GM23338 (cell line): Measurements from ENCODE around the gene TRAPPC10. TPM values are rescaled to one million over a fixed set of nuclear protein-coding genes. Genes with fewer than 3 reads are reported as not detected.

ENCODE experiments used
- ATAC-seq: fragments of 200-7000 bp; cut with Tn5 transposase; 3 replicates; pipeline ENCODE4 v1.9.1; 2020
- DNase-seq: peaks from one replicate; pipeline ENCODE4 v3.0.0-alpha.2; 2015; ENCODE audit warnings: low spot score
- H2AFZ ChIP-seq: fragments of 200-600 bp; sonication (generic); 2 replicates; pipeline ENCODE4 v1.8.0; 2016; ENCODE audit warnings: antibody characterized with exemption, mild to moderate bottlenecking, moderate library complexity
- H3F3A ChIP-seq: fragments of 200-600 bp; sonication (generic); replicated peaks from 2 replicates; pipeline ENCODE4 v1.8.0; 2017; ENCODE audit warnings: antibody characterized with exemption, mixed run types, low read depth
- H3K27ac ChIP-seq: fragments of 200-600 bp; sonication (generic); 2 replicates; pipeline ENCODE4 v1.6.1; 2016; ENCODE audit warnings: low read depth
- H3K27me3 ChIP-seq: fragments of 200-600 bp; sonication (generic); 2 replicates; pipeline ENCODE4 v1.8.0; 2016; ENCODE audit warnings: mild to moderate bottlenecking, mixed run types, moderate library complexity; ENCODE audit not compliant: insufficient read depth
- H3K36me3 ChIP-seq: fragments of 200-600 bp; sonication (generic); 2 replicates; pipeline ENCODE4 v1.8.0; 2016; ENCODE audit warnings: mild to moderate bottlenecking; ENCODE audit not compliant: insufficient read depth
- H3K4me1 ChIP-seq: fragments of 200-600 bp; sonication (generic); 2 replicates; pipeline ENCODE4 v1.8.0; 2016; ENCODE audit warnings: mild to moderate bottlenecking, moderate library complexity; ENCODE audit not compliant: insufficient read depth
- H3K4me2 ChIP-seq: fragments of 200-600 bp; sonication (generic); 2 replicates; pipeline ENCODE4 v1.7.1; 2017; ENCODE audit warnings: mixed run types
- H3K4me3 ChIP-seq: fragments of 200-600 bp; sonication (generic); 2 replicates; pipeline ENCODE4 v1.6.1; 2016; ENCODE audit warnings: mixed run types
- H3K79me2 ChIP-seq: fragments of 200-600 bp; sonication (generic); replicated peaks from 2 replicates; pipeline ENCODE4 v1.8.0; 2017; ENCODE audit warnings: mild to moderate bottlenecking; ENCODE audit not compliant: insufficient read depth
- H3K9me2 ChIP-seq: fragments of 200-600 bp; sonication (generic); 2 replicates; pipeline ENCODE4 v1.8.0; 2017; ENCODE audit not compliant: insufficient read depth
- H4K20me1 ChIP-seq: fragments of 200-600 bp; sonication (generic); replicated peaks from 2 replicates; pipeline ENCODE4 v1.8.0; 2017; ENCODE audit warnings: mild to moderate bottlenecking; ENCODE audit not compliant: insufficient read depth
- H3K27ac Mint-ChIP-seq: 2 replicates; pipeline ENCODE4 v1.8.0; 2020; ENCODE audit warnings: inconsistent platforms, mild to moderate bottlenecking, moderate library complexity, mixed read lengths
- H3K27me3 Mint-ChIP-seq: 3 replicates; pipeline ENCODE4 v1.8.0; 2022; ENCODE audit warnings: low read depth, mild to moderate bottlenecking, moderate library complexity, mixed read lengths, inconsistent platforms; ENCODE audit not compliant: insufficient read depth, poor library complexity
- H3K36me3 Mint-ChIP-seq: 3 replicates; pipeline ENCODE4 v1.8.0; 2021; ENCODE audit warnings: low read depth, mild to moderate bottlenecking, inconsistent platforms, moderate library complexity, mixed read lengths
- H3K4me1 Mint-ChIP-seq: 3 replicates; pipeline ENCODE4 v1.8.0; 2020; ENCODE audit warnings: mild to moderate bottlenecking, inconsistent platforms, mixed read lengths
- H3K4me3 Mint-ChIP-seq: 3 replicates; pipeline ENCODE4 v1.8.0; 2021; ENCODE audit warnings: moderate library complexity, mild to moderate bottlenecking, inconsistent platforms, mixed read lengths
- H3K9me3 Mint-ChIP-seq: 3 replicates; pipeline ENCODE4 v1.8.0; 2020; ENCODE audit warnings: moderate library complexity, mild to moderate bottlenecking, inconsistent platforms, mixed read lengths
- CREB1 ChIP-seq: fragments of 250-450 bp; sonication (Bioruptor Pico); IDR thresholded peaks from 2 replicates; pipeline ENCODE4 v1.5.0; 2020; ENCODE audit warnings: low read depth, mild to moderate bottlenecking, moderate library complexity
- CTCF ChIP-seq, 2 experiments: fragments of 200-600 bp in 1 of 2; sonication (generic) in 1 of 2; conservative IDR thresholded peaks; 2 replicates each; pipeline versions ENCODE4 v1.5.1 to v1.6.1; 2016 to 2017; ENCODE audit warnings: antibody characterized with exemption in 2 of 2, low read depth in 2 of 2, mild to moderate bottlenecking in 2 of 2, moderate library complexity in 1 of 2
- EZH2 ChIP-seq: fragments of 200-600 bp; sonication (generic); IDR thresholded peaks from one replicate; pipeline ENCODE4 v1.8.0; 2017; ENCODE audit warnings: antibody characterized with exemption, mild to moderate bottlenecking, low read depth; ENCODE audit not compliant: unreplicated experiment
- EZH2phosphoT487 ChIP-seq: fragments of 200-600 bp; sonication (generic); IDR thresholded peaks from one replicate; pipeline ENCODE4 v1.8.1; 2018; ENCODE audit warnings: antibody characterized with exemption; ENCODE audit not compliant: unreplicated experiment
- STAT1 ChIP-seq: IDR thresholded peaks from one replicate; pipeline ENCODE4 v1.6.1; 2016; ENCODE audit warnings: antibody characterized with exemption; ENCODE audit not compliant: unreplicated experiment
- ZNF331 ChIP-seq: fragments of 250-450 bp; sonication (Bioruptor Pico); IDR thresholded peaks from 2 replicates; pipeline ENCODE4 v1.5.0; 2020; ENCODE audit warnings: low read depth, mild to moderate bottlenecking, moderate library complexity
- polyA plus RNA-seq: library from polyadenylated mRNA; unstranded; fragments of >200 nt; fragmentation: Nextera tagmentation; extraction: Ambion mirVana; gene quantifications from 2 replicates; pipeline ENCODE4 v1.2.1, GENCODE V29; 2016
- total RNA-seq: library from RNA; depleted of rRNA; stranded (reverse); fragments of >200 nt; shearing (Covaris generic); gene quantifications from 2 replicates; pipeline ENCODE4 v1.2.3, GENCODE V29; 2014
- TF ChIP-seq, protein P1 (sequence below): fragments of 250-450 bp; sonication (Bioruptor Pico); IDR thresholded peaks from 2 replicates; pipeline ENCODE4 v1.5.0; 2020; ENCODE audit warnings: mild to moderate bottlenecking, moderate library complexity
- TF ChIP-seq, protein P2 (sequence below): IDR thresholded peaks from 2 replicates; pipeline ENCODE4 v1.6.1; 2016; ENCODE audit warnings: antibody characterized with exemption

The TRAPPC10 gene
- total and polyA plus RNA-seq, 2 experiments from 2014 or later, result 14.0 to 27.1 TPM

DNA sequence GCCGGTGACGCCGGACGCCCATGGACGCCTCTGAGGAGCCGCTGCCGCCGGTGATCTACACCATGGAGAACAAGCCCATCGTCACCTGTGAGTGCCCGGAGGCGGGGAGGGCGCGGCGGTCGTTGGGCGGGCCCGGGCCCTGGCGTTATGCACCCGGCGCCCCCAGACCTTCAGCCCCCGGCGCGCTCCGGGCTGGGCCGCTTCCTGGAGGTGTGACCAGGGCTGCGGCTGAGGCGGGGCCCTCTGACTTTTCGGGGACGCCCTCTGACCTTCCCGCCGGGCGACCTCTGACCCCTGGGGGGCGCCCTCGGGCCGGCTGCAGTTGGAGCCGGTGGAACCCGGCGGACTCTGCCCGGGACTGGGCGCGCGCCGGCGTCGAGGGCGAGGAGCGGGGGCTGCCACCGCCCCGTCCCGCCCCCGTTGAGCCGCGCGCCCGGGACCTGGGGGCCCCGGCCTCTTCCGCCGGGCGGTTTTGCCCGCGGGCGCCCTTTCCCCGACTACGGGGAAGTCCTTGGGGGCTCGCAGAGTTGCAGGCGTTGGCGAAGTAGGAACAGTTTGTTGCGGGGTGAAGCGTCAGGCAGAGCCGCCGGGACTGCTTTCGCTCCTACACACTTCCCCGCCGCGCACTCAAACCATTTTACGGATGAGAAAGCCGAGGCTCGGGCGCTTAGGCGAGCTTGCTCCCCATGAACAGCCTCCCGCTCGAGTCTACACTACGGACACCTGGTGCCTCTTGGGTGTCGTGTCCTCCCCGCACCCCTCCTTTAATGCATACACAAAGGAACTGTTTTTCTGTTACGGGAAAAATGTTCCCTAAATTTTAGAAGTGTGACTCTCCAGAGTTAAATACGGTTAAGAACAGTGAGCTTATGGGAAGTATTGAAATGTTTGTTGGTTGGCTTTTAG lies 618 bp downstream of the TRAPPC10 start:
- Histone ChIP-seq H3K4me2 (peak overlapping the region; percentile 98), H2AFZ (peak overlapping the region; percentile 47; the same call in 1 of the 2 replicates), H3K79me2 (peaks cover 50% of the 10 kb centered on the region), H3K9me2 (no peaks in the 10 kb centered on the region), H4K20me1 (peaks cover 38% of the 10 kb centered on the region), H3K27me3 (no peaks in the 10 kb centered on the region), H3K27ac (peak overlapping the region; percentile 86), H3K4me3 (peak overlapping the region; percentile 98), H3K36me3 (no peaks in the 10 kb centered on the region), H3K4me1 (peaks cover 18% of the 10 kb centered on the region), H3F3A (peaks cover 14% of the 10 kb centered on the region)
- TF ChIP-seq ZNF331 (no peak), CTCF (conservative IDR thresholded peaks at IDR 0.05; ENCODE audit: low read depth in 2 of 2) (peak; percentile 46 to 74; a peak in 3 of 4 replicates), EZH2 (no peak), CREB1 (peak; percentile 35), STAT1 (no peak), EZH2phosphoT487 (no peak)
- TF ChIP-seq, protein P1, sequence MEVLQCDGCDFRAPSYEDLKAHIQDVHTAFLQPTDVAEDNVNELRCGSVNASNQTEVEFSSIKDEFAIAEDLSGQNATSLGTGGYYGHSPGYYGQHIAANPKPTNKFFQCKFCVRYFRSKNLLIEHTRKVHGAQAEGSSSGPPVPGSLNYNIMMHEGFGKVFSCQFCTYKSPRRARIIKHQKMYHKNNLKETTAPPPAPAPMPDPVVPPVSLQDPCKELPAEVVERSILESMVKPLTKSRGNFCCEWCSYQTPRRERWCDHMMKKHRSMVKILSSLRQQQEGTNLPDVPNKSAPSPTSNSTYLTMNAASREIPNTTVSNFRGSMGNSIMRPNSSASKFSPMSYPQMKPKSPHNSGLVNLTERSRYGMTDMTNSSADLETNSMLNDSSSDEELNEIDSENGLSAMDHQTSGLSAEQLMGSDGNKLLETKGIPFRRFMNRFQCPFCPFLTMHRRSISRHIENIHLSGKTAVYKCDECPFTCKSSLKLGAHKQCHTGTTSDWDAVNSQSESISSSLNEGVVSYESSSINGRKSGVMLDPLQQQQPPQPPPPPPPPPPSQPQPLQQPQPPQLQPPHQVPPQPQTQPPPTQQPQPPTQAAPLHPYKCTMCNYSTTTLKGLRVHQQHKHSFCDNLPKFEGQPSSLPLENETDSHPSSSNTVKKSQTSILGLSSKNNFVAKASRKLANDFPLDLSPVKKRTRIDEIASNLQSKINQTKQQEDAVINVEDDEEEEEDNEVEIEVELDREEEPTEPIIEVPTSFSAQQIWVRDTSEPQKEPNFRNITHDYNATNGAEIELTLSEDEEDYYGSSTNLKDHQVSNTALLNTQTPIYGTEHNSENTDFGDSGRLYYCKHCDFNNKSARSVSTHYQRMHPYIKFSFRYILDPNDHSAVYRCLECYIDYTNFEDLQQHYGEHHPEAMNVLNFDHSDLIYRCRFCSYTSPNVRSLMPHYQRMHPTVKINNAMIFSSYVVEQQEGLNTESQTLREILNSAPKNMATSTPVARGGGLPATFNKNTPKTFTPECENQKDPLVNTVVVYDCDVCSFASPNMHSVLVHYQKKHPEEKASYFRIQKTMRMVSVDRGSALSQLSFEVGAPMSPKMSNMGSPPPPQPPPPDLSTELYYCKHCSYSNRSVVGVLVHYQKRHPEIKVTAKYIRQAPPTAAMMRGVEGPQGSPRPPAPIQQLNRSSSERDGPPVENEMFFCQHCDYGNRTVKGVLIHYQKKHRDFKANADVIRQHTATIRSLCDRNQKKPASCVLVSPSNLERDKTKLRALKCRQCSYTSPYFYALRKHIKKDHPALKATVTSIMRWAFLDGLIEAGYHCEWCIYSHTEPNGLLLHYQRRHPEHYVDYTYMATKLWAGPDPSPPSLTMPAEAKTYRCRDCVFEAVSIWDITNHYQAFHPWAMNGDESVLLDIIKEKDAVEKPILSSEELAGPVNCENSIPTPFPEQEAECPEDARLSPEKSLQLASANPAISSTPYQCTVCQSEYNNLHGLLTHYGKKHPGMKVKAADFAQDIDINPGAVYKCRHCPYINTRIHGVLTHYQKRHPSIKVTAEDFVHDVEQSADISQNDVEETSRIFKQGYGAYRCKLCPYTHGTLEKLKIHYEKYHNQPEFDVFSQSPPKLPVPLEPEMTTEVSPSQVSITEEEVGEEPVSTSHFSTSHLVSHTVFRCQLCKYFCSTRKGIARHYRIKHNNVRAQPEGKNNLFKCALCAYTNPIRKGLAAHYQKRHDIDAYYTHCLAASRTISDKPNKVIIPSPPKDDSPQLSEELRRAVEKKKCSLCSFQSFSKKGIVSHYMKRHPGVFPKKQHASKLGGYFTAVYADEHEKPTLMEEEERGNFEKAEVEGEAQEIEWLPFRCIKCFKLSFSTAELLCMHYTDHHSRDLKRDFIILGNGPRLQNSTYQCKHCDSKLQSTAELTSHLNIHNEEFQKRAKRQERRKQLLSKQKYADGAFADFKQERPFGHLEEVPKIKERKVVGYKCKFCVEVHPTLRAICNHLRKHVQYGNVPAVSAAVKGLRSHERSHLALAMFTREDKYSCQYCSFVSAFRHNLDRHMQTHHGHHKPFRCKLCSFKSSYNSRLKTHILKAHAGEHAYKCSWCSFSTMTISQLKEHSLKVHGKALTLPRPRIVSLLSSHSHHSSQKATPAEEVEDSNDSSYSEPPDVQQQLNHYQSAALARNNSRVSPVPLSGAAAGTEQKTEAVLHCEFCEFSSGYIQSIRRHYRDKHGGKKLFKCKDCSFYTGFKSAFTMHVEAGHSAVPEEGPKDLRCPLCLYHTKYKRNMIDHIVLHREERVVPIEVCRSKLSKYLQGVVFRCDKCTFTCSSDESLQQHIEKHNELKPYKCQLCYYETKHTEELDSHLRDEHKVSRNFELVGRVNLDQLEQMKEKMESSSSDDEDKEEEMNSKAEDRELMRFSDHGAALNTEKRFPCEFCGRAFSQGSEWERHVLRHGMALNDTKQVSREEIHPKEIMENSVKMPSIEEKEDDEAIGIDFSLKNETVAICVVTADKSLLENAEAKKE (CRISPR knock-in tag), result no peak
- TF ChIP-seq, protein P2, sequence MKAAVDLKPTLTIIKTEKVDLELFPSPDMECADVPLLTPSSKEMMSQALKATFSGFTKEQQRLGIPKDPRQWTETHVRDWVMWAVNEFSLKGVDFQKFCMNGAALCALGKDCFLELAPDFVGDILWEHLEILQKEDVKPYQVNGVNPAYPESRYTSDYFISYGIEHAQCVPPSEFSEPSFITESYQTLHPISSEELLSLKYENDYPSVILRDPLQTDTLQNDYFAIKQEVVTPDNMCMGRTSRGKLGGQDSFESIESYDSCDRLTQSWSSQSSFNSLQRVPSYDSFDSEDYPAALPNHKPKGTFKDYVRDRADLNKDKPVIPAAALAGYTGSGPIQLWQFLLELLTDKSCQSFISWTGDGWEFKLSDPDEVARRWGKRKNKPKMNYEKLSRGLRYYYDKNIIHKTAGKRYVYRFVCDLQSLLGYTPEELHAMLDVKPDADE, result 0 out of 2 replicates have a peak, but pooled peaks have one; percentile 1
- Mint-ChIP-seq H3K4me3 (peak overlapping the region; percentile 87), H3K9me3 (no peaks in the 10 kb centered on the region), H3K36me3 (no peaks in the 10 kb centered on the region; the same call in 2 of the 3 replicates), H3K27ac (peak overlapping the region; percentile 90), H3K4me1 (peaks cover 29% of the 10 kb centered on the region), H3K27me3 (peaks cover 7% of the 10 kb centered on the region)
- DNase-seq, result peak; percentile 85
- ATAC-seq, result peak; percentile 83
